OCI-LY7 (cell line): ENCODE results near the gene ARX.

Experiments
- CTCF ChIP-seq: fragments of 200-600 bp; sonication (generic); conservative IDR thresholded peaks from 2 replicates; pipeline ENCODE4 v1.5.1; 2014; ENCODE audit warnings: mild to moderate bottlenecking, antibody characterized with exemption, low read length, moderate library complexity, mixed read lengths
- EZH2phosphoT487 ChIP-seq: fragments of 200-600 bp; sonication (generic); IDR thresholded peaks from 2 replicates; pipeline ENCODE4 v1.6.1; 2018; ENCODE audit warnings: low read depth, borderline replicate concordance, mild to moderate bottlenecking, mixed run types, antibody characterized with exemption, low read length, moderate library complexity, mixed read lengths

GRCh38 chrX:25001808-25002660 lies 13.7 kb downstream of the ARX start:
- TF ChIP-seq CTCF (no peak), EZH2phosphoT487 (no peak)
